Colonic mucosa (tissue), 4 donors: ENCODE measurements around the gene CCDC185. TPM values are rescaled to one million over a fixed set of nuclear protein-coding genes. Genes with fewer than 3 reads are reported as not detected.
A peak's percentile ranks its signal among the peaks of the same experiment; 100 is the strongest.

Experiments
- DNase-seq: peaks from one replicate; pipeline ENCODE4 v3.0.0-alpha.2; 2020
- H3K27ac ChIP-seq: fragments of 200-600 bp; one replicate; pipeline ENCODE4 v1.8.0; 2021
- H3K27me3 ChIP-seq: fragments of 200-600 bp; one replicate; pipeline ENCODE4 v1.8.0; 2021
- H3K36me3 ChIP-seq: fragments of 200-600 bp; one replicate; pipeline ENCODE4 v1.8.0; 2021
- H3K4me1 ChIP-seq: fragments of 200-600 bp; one replicate; pipeline ENCODE4 v1.8.0; 2021; ENCODE audit warnings: mild to moderate bottlenecking
- H3K4me3 ChIP-seq: fragments of 200-600 bp; one replicate; pipeline ENCODE4 v1.8.0; 2021
- H3K9ac ChIP-seq, 2 donors: one replicate each; pipeline ENCODE4 v1.7.0; 2013; ENCODE audit warnings: control low read depth in 2 of 2, low read depth in 2 of 2, low read length in 2 of 2
- H3K9me3 ChIP-seq: fragments of 200-600 bp; one replicate; pipeline ENCODE4 v1.8.0; 2021
- intact Hi-C: fragments of 100-400 bp; cut with DNase I; formaldehyde crosslinking; loops from one replicate; pipeline ENCODE4 v1.14.1; 2022
- total RNA-seq, 2 donors: library from RNA; stranded (reverse); fragmentation: NEBNext Ultra II Directional in 1 of 2; extraction: Animal tissue kit (Norgen Biotek cat#: 25700) in 1 of 2; gene quantifications; one replicate each; pipeline ENCODE4 v1.2.1, GENCODE V29; 2021
- TF ChIP-seq, protein P1 (sequence below): fragments of 200-600 bp; IDR thresholded peaks from one replicate; pipeline ENCODE4 v1.8.0; 2022; ENCODE audit warnings: antibody characterized with exemption, mild to moderate bottlenecking
- donor health status: healthy.
- donor health status: DM: no; HTN: no; CAD: no.
- donor health status: DM: no; HTN: no; CAD: no.

CCDC185 gene
- total RNA-seq, 2 donors from 2014 or later: not detected

GRCh38 chr1:223364685-223365382 lies 28.4 kb upstream of the CCDC185 start:
- intact Hi-C loops: no loop called here
- no peaks in the 10 kb centered on the region for H3K36me3 ChIP-seq
- peak overlapping the region; percentile 37 for H3K4me3 ChIP-seq
- DNase-seq: no peak
- H3K9ac ChIP-seq: peak overlapping the region in 1 of 2 donors; percentile 24
- peaks cover 32% of the 10 kb centered on the region for H3K27me3 ChIP-seq
- no peaks in the 10 kb centered on the region for H3K9me3 ChIP-seq
- TF ChIP-seq, protein P1, sequence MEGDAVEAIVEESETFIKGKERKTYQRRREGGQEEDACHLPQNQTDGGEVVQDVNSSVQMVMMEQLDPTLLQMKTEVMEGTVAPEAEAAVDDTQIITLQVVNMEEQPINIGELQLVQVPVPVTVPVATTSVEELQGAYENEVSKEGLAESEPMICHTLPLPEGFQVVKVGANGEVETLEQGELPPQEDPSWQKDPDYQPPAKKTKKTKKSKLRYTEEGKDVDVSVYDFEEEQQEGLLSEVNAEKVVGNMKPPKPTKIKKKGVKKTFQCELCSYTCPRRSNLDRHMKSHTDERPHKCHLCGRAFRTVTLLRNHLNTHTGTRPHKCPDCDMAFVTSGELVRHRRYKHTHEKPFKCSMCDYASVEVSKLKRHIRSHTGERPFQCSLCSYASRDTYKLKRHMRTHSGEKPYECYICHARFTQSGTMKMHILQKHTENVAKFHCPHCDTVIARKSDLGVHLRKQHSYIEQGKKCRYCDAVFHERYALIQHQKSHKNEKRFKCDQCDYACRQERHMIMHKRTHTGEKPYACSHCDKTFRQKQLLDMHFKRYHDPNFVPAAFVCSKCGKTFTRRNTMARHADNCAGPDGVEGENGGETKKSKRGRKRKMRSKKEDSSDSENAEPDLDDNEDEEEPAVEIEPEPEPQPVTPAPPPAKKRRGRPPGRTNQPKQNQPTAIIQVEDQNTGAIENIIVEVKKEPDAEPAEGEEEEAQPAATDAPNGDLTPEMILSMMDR: no peak
- H3K4me1 ChIP-seq: peaks cover 6% of the 10 kb centered on the region
- no peak overlapping the region for H3K27ac ChIP-seq

- DNase-seq: no peak
- Histone ChIP-seq H3K4me3 (no peak overlapping the region), H3K27me3 (no peaks in the 10 kb centered on the region), H3K9me3 (no peaks in the 10 kb centered on the region), H3K4me1 (no peaks in the 10 kb centered on the region), H3K9ac (no peak overlapping the region), H3K27ac (no peak overlapping the region), H3K36me3 (no peaks in the 10 kb centered on the region)
- TF ChIP-seq, protein P1: no peak
- intact Hi-C loops: no loop called here
These were observed 19.1 kb upstream of the CCDC185 start for GRCh38 chr1:223374064-223374610.

DNA sequence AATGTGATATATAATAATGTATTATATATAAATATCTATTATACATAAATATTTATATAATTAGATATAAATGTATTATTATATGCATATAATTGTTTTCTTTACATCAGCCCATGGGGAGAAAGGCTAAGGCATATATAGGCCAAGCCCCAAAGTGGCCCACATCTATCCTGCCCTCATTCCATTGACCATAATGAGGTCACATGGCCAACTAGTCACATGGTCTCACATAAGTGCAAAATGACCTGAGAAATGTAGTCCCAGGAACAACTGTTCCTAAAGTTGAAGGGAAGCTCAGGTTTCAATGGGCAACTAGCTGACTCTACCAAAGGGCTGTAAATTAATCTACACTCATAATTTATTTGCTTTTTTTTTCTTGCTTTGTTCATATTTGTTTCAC lies 14.5 kb upstream of the CCDC185 start:
- Histone ChIP-seq H3K9ac (no peak overlapping the region), H3K9me3 (no peaks in the 10 kb centered on the region), H3K4me3 (no peak overlapping the region), H3K27ac (no peak overlapping the region), H3K36me3 (no peaks in the 10 kb centered on the region), H3K4me1 (no peaks in the 10 kb centered on the region), H3K27me3 (no peaks in the 10 kb centered on the region)
- intact Hi-C loops: no loop called here
- TF ChIP-seq, protein P1: no peak
- DNase-seq: no peak

DNA sequence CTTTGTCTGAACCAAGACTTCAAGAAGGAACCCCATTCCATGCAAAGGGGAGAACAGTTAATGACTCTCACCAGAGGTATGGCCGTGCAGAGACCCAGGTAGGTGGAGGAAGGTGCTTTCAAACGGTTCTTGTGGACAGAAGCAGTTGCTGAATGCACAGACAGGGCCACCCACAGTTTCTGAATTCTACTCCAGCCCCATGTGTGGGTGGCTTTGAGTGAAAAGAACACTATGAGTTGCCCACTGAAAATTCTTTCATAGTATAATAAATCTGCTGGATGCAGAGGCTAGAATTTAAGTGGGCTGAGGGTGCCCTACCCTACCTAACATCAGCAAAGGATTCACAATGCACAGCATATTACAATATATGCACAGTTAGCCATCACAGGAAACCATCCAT lies 7.2 kb upstream of the CCDC185 start:
- H3K4me3 ChIP-seq: no peak overlapping the region
- DNase-seq: no peak
- intact Hi-C loops: no loop called here
- TF ChIP-seq, protein P1: no peak
- no peak overlapping the region for H3K9ac ChIP-seq
- no peak overlapping the region for H3K27ac ChIP-seq
- no peaks in the 10 kb centered on the region for H3K27me3 ChIP-seq
- no peaks in the 10 kb centered on the region for H3K36me3 ChIP-seq
- no peaks in the 10 kb centered on the region for H3K9me3 ChIP-seq
- no peaks in the 10 kb centered on the region for H3K4me1 ChIP-seq

GRCh38 chr1:223390618-223391017 lies 2.6 kb upstream of the CCDC185 start:
- Histone ChIP-seq H3K36me3 (no peaks in the 10 kb centered on the region), H3K9me3 (no peaks in the 10 kb centered on the region), H3K4me1 (no peaks in the 10 kb centered on the region), H3K9ac (no peak overlapping the region), H3K27me3 (peaks cover 21% of the 10 kb centered on the region), H3K4me3 (no peak overlapping the region), H3K27ac (no peak overlapping the region)
- TF ChIP-seq, protein P1: no peak
- intact Hi-C loops: no loop called here
- DNase-seq: no peak
